GM23338 (cell line): Measurements from ENCODE around the gene IGF2R. TPM values are rescaled to one million over a fixed set of nuclear protein-coding genes. Genes with fewer than 3 reads are reported as not detected.

Experiments used
- CTCF ChIP-seq, 2 experiments: fragments of 200-600 bp in 1 of 2; sonication (generic) in 1 of 2; conservative IDR thresholded peaks; 2 replicates each; pipeline versions ENCODE4 v1.5.1 to v1.6.1; 2016 to 2017; ENCODE audit warnings: antibody characterized with exemption in 2 of 2, low read depth in 2 of 2, mild to moderate bottlenecking in 2 of 2, moderate library complexity in 1 of 2
- ETS1 ChIP-seq: IDR thresholded peaks from 2 replicates; pipeline ENCODE4 v1.6.1; 2016; ENCODE audit warnings: antibody characterized with exemption
- EZH2 ChIP-seq: fragments of 200-600 bp; sonication (generic); IDR thresholded peaks from one replicate; pipeline ENCODE4 v1.8.0; 2017; ENCODE audit warnings: antibody characterized with exemption, mild to moderate bottlenecking, low read depth; ENCODE audit not compliant: unreplicated experiment
- JUNB ChIP-seq: IDR thresholded peaks from one replicate; pipeline ENCODE4 v1.6.1; 2016; ENCODE audit warnings: antibody characterized with exemption; ENCODE audit not compliant: unreplicated experiment
- NANOG ChIP-seq: IDR thresholded peaks from 2 replicates; pipeline ENCODE4 v1.6.1; 2016; ENCODE audit warnings: antibody characterized with exemption, borderline replicate concordance
- REST ChIP-seq: IDR thresholded peaks from one replicate; pipeline ENCODE4 v1.6.1; 2018; ENCODE audit warnings: antibody characterized with exemption; ENCODE audit not compliant: unreplicated experiment
- ZNF462 ChIP-seq: fragments of 250-450 bp; sonication (Bioruptor Pico); IDR thresholded peaks from 2 replicates; pipeline ENCODE4 v1.5.0; 2020; ENCODE audit warnings: mild to moderate bottlenecking, moderate library complexity
- polyA plus RNA-seq: library from polyadenylated mRNA; unstranded; fragments of >200 nt; fragmentation: Nextera tagmentation; extraction: Ambion mirVana; gene quantifications from 2 replicates; pipeline ENCODE4 v1.2.1, GENCODE V29; 2016
- total RNA-seq: library from RNA; depleted of rRNA; stranded (reverse); fragments of >200 nt; shearing (Covaris generic); gene quantifications from 2 replicates; pipeline ENCODE4 v1.2.3, GENCODE V29; 2014

Gene IGF2R
- total and polyA plus RNA-seq, 2 experiments from 2014 or later = 12.5 to 76.4 TPM

GRCh38 chr6:159943101-159943632 is 25.7 kb upstream of the IGF2R start (continued):
- no peak for TF ChIP-seq ZNF462
- no peak for TF ChIP-seq CTCF (conservative IDR thresholded peaks at IDR 0.05; ENCODE audit: low read depth in 2 of 2)
- no peak for TF ChIP-seq REST
- no peak for TF ChIP-seq EZH2
- TF ChIP-seq JUNB = no peak
- TF ChIP-seq NANOG = no peak
- TF ChIP-seq ETS1 = no peak
